GM12878 (cell line): Measurements from ENCODE around the gene BORCS8. TPM values are rescaled to one million over a fixed set of nuclear protein-coding genes. Genes with fewer than 3 reads are reported as not detected.

Experiments used
- ATAC-seq: fragments of 200-7000 bp; cut with Tn5 transposase; 3 replicates; pipeline ENCODE4 v1.9.1; 2020; ENCODE audit warnings: mild to moderate bottlenecking, moderate library complexity
- BruUV-seq: library from RNA; stranded (reverse); fragments of 400-500 nt; replicated peaks from 2 replicates; lab custom pipeline; 2021; lab: Mats Ljungman, UMichigan
- CTCF ChIA-PET: fragments of 300-600 bp; sonication (Branson Sonifier 250); formaldehyde crosslinking; extraction: SDS; loops from one replicate; lab custom pipeline; 2021; ENCODE audit warnings: inconsistent platforms; lab: Yijun Ruan, JAX
- POLR2A ChIA-PET: fragments of 350-600 bp; formaldehyde crosslinking; extraction: SDS; loops from one replicate; lab custom pipeline; 2021; ENCODE audit warnings: inconsistent platforms; lab: Charles Lee
- RAD21 ChIA-PET: fragments of 300-600 bp; sonication (Branson Sonifier 250); formaldehyde crosslinking; loops from one replicate; lab custom pipeline; 2023; ENCODE audit warnings: antibody characterized with exemption; ENCODE audit not compliant: unreplicated experiment; lab: Charles Lee
- SMC1A ChIA-PET: fragments of 300-600 bp; sonication (Branson Sonifier 250); formaldehyde crosslinking; loops from one replicate; lab custom pipeline; 2023; ENCODE audit not compliant: unreplicated experiment, uncharacterized antibody; lab: Charles Lee
- DNase-seq: peaks from one replicate; pipeline ENCODE4 v3.0.0-alpha.2; 2011; ENCODE audit warnings: low read depth, low spot score
- FAIRE-seq: peaks from 3 replicates; lab custom pipeline; 2011; peaks lifted over from hg19 to GRCh38; lab: Jason Lieb, UNC
- H2AFZ ChIP-seq: 2 replicates; pipeline ENCODE4 v1.6.0; 2011; ENCODE audit warnings: low read depth, low read length, control low read depth; ENCODE audit not compliant: control insufficient read depth
- H3K27ac ChIP-seq: 2 replicates; pipeline ENCODE4 v1.5.1; 2011; ENCODE audit warnings: control low read depth; ENCODE audit not compliant: control insufficient read depth, insufficient read depth
- H3K27me3 ChIP-seq, 2 experiments: replicated peaks in 1 of 2; 2 replicates each; pipeline versions ENCODE4 v1.6.0 to v1.6.1; 2011; ENCODE audit warnings: low read length in 1 of 2; ENCODE audit not compliant: control insufficient read depth in 2 of 2, insufficient read depth in 2 of 2
- H3K36me3 ChIP-seq, 2 experiments: 2 replicates each; pipeline ENCODE4 v1.5.1; 2011; ENCODE audit warnings: low read length in 1 of 2; ENCODE audit not compliant: control insufficient read depth in 2 of 2, insufficient read depth in 2 of 2
- H3K4me1 ChIP-seq: 2 replicates; pipeline ENCODE4 v1.6.1; 2011; ENCODE audit warnings: mild to moderate bottlenecking, low read length, moderate library complexity, mixed read lengths; ENCODE audit not compliant: control insufficient read depth, insufficient read depth
- H3K4me2 ChIP-seq: 2 replicates; pipeline ENCODE4 v1.6.0; 2011; ENCODE audit warnings: control low read depth; ENCODE audit not compliant: control insufficient read depth, insufficient read depth
- H3K4me3 ChIP-seq: fragments of 200-600 bp; sonication (generic); 2 replicates; pipeline ENCODE4 v1.5.1; 2016
- H3K79me2 ChIP-seq: 2 replicates; pipeline ENCODE4 v1.6.0; 2011; ENCODE audit warnings: low read length; ENCODE audit not compliant: control insufficient read depth, insufficient read depth
- H3K9ac ChIP-seq: 2 replicates; pipeline ENCODE4 v1.8.0; 2011; ENCODE audit warnings: low read length, control low read depth, mixed read lengths; ENCODE audit not compliant: control insufficient read depth, insufficient read depth
- H3K9me3 ChIP-seq: replicated peaks from 3 replicates; pipeline ENCODE4 v1.5.1; 2011; ENCODE audit warnings: mild to moderate bottlenecking, low read length; ENCODE audit not compliant: control insufficient read depth, insufficient read depth
- H4K20me1 ChIP-seq: 2 replicates; pipeline ENCODE4 v1.6.0; 2011; ENCODE audit not compliant: control insufficient read depth, insufficient read depth
- CBX3 ChIP-seq: fragments of 200-600 bp; sonication (generic); IDR thresholded peaks from 2 replicates; pipeline ENCODE4 v1.6.1; 2016; ENCODE audit warnings: low read depth, borderline replicate concordance
- CHD4 ChIP-seq: fragments of 200-600 bp; sonication (generic); IDR thresholded peaks from 2 replicates; pipeline ENCODE4 v1.6.1; 2016; ENCODE audit warnings: mild to moderate bottlenecking
- CREM ChIP-seq: IDR thresholded peaks from 2 replicates; pipeline ENCODE4 v1.6.1; 2014; ENCODE audit warnings: antibody characterized with exemption, low read depth
- MTA2 ChIP-seq: fragments of 450-650 bp; IDR thresholded peaks from 2 replicates; pipeline ENCODE4 v1.6.1; 2016; ENCODE audit warnings: low read depth, mild to moderate bottlenecking, moderate library complexity
- TCF3 ChIP-seq: IDR thresholded peaks from 2 replicates; pipeline ENCODE4 v1.6.1; 2012; ENCODE audit warnings: low read depth, mild to moderate bottlenecking, low read length, borderline replicate concordance; ENCODE audit not compliant: insufficient read depth
- WGBS: methylation state at CpG from one replicate; pipeline ENCODE4 v1.1.6; 2016; ENCODE audit warnings: low lambda C conversion rate; ENCODE audit not compliant: insufficient replicate concordance, insufficient coverage; ENCODE audit errors: missing lambda C conversion rate; 5-methylcytosine and 5-hydroxymethylcytosine counted together
- in situ Hi-C: fragments of 300-500 bp; cut with MboI; formaldehyde crosslinking; loops from 9 replicates; pipeline ENCODE4 v1.14.3; 2018; ENCODE audit warnings: mixed read lengths
- intact Hi-C: fragments of 100-400 bp; cut with micrococcal nuclease; formaldehyde crosslinking; loops from one replicate; pipeline ENCODE4 v1.14.2; 2022; ENCODE audit not compliant: unreplicated experiment
- polyA plus RNA-seq, 11 experiments: library from polyadenylated mRNA; depleted of rRNA in 4 of 11; unstranded in 6 of 11; stranded (reverse) in 5 of 11; fragments of >200 nt; fragmentation: Nextera tagmentation in 4 of 11; fragmentation: Illumina TruSeq in 1 of 11; extraction: Ambion mirVana in 4 of 11; extraction: Trizol in 1 of 11; gene quantifications; 1 replicate in 1 of 11; 2 replicates in 10 of 11; pipeline versions ENCODE4 v1.2.1 to v1.2.3, GENCODE V29; 2011 to 2016; ENCODE audit warnings: inconsistent platforms in 2 of 11, missing spikeins in 2 of 11, low read depth in 1 of 11
- total RNA-seq, 4 experiments: library from RNA; depleted of rRNA in 3 of 4; stranded (reverse); fragments of >200 nt in 3 of 4; fragmentation: Illumina TruSeq in 1 of 4; extraction: Trizol in 1 of 4; gene quantifications; 2 replicates each; pipeline versions ENCODE4 v1.2.1 to v1.2.3, GENCODE V29; 2013 to 2021
- TF ChIP-seq, protein P1 (sequence below): IDR thresholded peaks from 2 replicates; pipeline ENCODE4 v1.6.1; 2012; ENCODE audit warnings: mild to moderate bottlenecking, low read depth, low read length

Gene BORCS8
- total and polyA plus RNA-seq, 10 of the 15 experiments (the other 5 are each of a cell fraction or from before 2014, with no cell fraction given) = 3.7 to 40.3 (median 23.4) TPM

- no peaks in the 10 kb centered on the region for H4K20me1 ChIP-seq
- 55% methylated on average over 4 of the region's 4 CpGs for WGBS
- intact Hi-C loops (no loop called here), in situ Hi-C loops (no loop called here)
- DNase-seq = no peak
- H3K4me2 ChIP-seq = no peak overlapping the region
- no peak overlapping the region for H3K27ac ChIP-seq
- peaks cover 10% of the 10 kb centered on the region; the same call in 1 of the 2 replicates for H3K4me1 ChIP-seq
- TF ChIP-seq CREM (no peak), CHD4 (no peak), CBX3 (no peak), MTA2 (no peak), TCF3 (no peak)
- TF ChIP-seq, protein P1, sequence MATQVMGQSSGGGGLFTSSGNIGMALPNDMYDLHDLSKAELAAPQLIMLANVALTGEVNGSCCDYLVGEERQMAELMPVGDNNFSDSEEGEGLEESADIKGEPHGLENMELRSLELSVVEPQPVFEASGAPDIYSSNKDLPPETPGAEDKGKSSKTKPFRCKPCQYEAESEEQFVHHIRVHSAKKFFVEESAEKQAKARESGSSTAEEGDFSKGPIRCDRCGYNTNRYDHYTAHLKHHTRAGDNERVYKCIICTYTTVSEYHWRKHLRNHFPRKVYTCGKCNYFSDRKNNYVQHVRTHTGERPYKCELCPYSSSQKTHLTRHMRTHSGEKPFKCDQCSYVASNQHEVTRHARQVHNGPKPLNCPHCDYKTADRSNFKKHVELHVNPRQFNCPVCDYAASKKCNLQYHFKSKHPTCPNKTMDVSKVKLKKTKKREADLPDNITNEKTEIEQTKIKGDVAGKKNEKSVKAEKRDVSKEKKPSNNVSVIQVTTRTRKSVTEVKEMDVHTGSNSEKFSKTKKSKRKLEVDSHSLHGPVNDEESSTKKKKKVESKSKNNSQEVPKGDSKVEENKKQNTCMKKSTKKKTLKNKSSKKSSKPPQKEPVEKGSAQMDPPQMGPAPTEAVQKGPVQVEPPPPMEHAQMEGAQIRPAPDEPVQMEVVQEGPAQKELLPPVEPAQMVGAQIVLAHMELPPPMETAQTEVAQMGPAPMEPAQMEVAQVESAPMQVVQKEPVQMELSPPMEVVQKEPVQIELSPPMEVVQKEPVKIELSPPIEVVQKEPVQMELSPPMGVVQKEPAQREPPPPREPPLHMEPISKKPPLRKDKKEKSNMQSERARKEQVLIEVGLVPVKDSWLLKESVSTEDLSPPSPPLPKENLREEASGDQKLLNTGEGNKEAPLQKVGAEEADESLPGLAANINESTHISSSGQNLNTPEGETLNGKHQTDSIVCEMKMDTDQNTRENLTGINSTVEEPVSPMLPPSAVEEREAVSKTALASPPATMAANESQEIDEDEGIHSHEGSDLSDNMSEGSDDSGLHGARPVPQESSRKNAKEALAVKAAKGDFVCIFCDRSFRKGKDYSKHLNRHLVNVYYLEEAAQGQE = no peak
- ChIA-PET CTCF (no interaction called here), POLR2A (no interaction called here), SMC1A (no interaction called here), RAD21 (interaction anchor here (1.6 kb wide), 1 partner anchor 13 kb away, joined by 4 read pairs; the partner anchor contains the start of gene NR2C2AP)
- no peak overlapping the region for H3K9ac ChIP-seq
- no TSS peak for BruUV-seq
- 0 out of 3 replicates have a peak, but pooled peaks cover 2% of the 10 kb centered on the region for H3K9me3 ChIP-seq
- H3K4me3 ChIP-seq = no peak overlapping the region
- FAIRE-seq = no peak
- peaks cover 0 to 2% of the 10 kb centered on the region in 2 experiments; a peak in 1 of 4 replicates for H3K27me3 ChIP-seq
- no peak for ATAC-seq
- H2AFZ ChIP-seq = no peak overlapping the region
- H3K36me3 ChIP-seq = no peaks in the 10 kb centered on the region
- no peaks in the 10 kb centered on the region for H3K79me2 ChIP-seq
Observed at GRCh38 chr19:19215792-19216191, 23.8 kb upstream of the BORCS8 start.
